ENCODE results near the gene RXRA.

Gene RXRA

GRCh38 chr9:134481762-134482161 lies 155.5 kb downstream of the RXRA start:
- no peak overlapping the region for H3K9ac ChIP-seq (ENCODE audit: low read length)
- DNase-seq = no peak
- H3K9me3 ChIP-seq (ENCODE audit: insufficient read depth, low read depth, low read length) = no peaks in the 10 kb centered on the region
- no peak overlapping the region for H3K4me2 ChIP-seq (ENCODE audit: low read length)
- H3K79me1 ChIP-seq (ENCODE audit: low read length) = no peaks in the 10 kb centered on the region
- no peak overlapping the region for H4K8ac ChIP-seq (ENCODE audit: low read depth, low read length)
- no CpG with 5 or more reads among the region's 7 CpGs for WGBS (ENCODE audit: extremely low coverage, insufficient coverage, insufficient read length)
- H2BK120ac ChIP-seq (ENCODE audit: insufficient read depth, low read length, poor library complexity) = no peak overlapping the region
- H3K18ac ChIP-seq (ENCODE audit: low read length) = no peak overlapping the region
- H4K91ac ChIP-seq (ENCODE audit: low read depth, low read length) = no peak overlapping the region
- H3K14ac ChIP-seq (ENCODE audit: low read length) = no peak overlapping the region
- no peaks in the 10 kb centered on the region for H3K36me3 ChIP-seq (ENCODE audit: control insufficient read depth in 1 of 2, insufficient read depth in 2 of 2, low read length in 2 of 2)
- no peak overlapping the region for H3K27ac ChIP-seq (ENCODE audit: low read depth, low read length)
- no peak overlapping the region for H2BK5ac ChIP-seq (ENCODE audit: low read depth, low read length, poor library complexity)
- no peak overlapping the region for H3K23ac ChIP-seq (ENCODE audit: low read length)
- no peak overlapping the region for H3K4ac ChIP-seq (ENCODE audit: low read depth, low read length)
- no peaks in the 10 kb centered on the region for H3K79me2 ChIP-seq (ENCODE audit: control insufficient read depth, insufficient read depth, low read length, poor library complexity)
- H2AK5ac ChIP-seq (ENCODE audit: low read length) = no peak overlapping the region
- no peak overlapping the region for H3K4me3 ChIP-seq (ENCODE audit: low read depth, low read length)
- H3K27me3 ChIP-seq (ENCODE audit: insufficient read depth, low read length) = no peaks in the 10 kb centered on the region
- H2AFZ ChIP-seq (ENCODE audit: insufficient read depth, low read length, poor library complexity) = no peak overlapping the region
- H3K4me1 ChIP-seq (ENCODE audit: control insufficient read depth in 1 of 2, insufficient read depth in 2 of 2, low read length in 2 of 2) = no peaks in the 10 kb centered on the region
- no peak overlapping the region for H4K12ac ChIP-seq (ENCODE audit: low read depth, low read length)
- no peak overlapping the region for H2BK12ac ChIP-seq (ENCODE audit: low read length)

GRCh38 chr9:134482226-134482625 lies 156.0 kb downstream of the RXRA start:
- H4K91ac ChIP-seq (ENCODE audit: low read depth, low read length) = no peak overlapping the region
- H3K4me3 ChIP-seq (ENCODE audit: low read depth, low read length) = no peak overlapping the region
- H3K4ac ChIP-seq (ENCODE audit: low read depth, low read length) = no peak overlapping the region
- no peak overlapping the region for H2BK120ac ChIP-seq (ENCODE audit: insufficient read depth, low read length, poor library complexity)
- no peaks in the 10 kb centered on the region for H3K36me3 ChIP-seq (ENCODE audit: control insufficient read depth in 1 of 2, insufficient read depth in 2 of 2, low read length in 2 of 2)
- no peaks in the 10 kb centered on the region for H3K79me2 ChIP-seq (ENCODE audit: control insufficient read depth, insufficient read depth, low read length, poor library complexity)
- H3K27ac ChIP-seq (ENCODE audit: low read depth, low read length) = no peak overlapping the region
- H3K9ac ChIP-seq (ENCODE audit: low read length) = no peak overlapping the region
- no peak overlapping the region for H3K23ac ChIP-seq (ENCODE audit: low read length)
- no peak overlapping the region for H2AFZ ChIP-seq (ENCODE audit: insufficient read depth, low read length, poor library complexity)
- H4K8ac ChIP-seq (ENCODE audit: low read depth, low read length) = no peak overlapping the region
- WGBS (ENCODE audit: extremely low coverage, insufficient coverage, insufficient read length) = no CpG with 5 or more reads among the region's 10 CpGs
- H3K14ac ChIP-seq (ENCODE audit: low read length) = no peak overlapping the region
- no peak overlapping the region for H2AK5ac ChIP-seq (ENCODE audit: low read length)
- H2BK12ac ChIP-seq (ENCODE audit: low read length) = no peak overlapping the region
- no peaks in the 10 kb centered on the region for H3K27me3 ChIP-seq (ENCODE audit: insufficient read depth, low read length)
- no peak overlapping the region for H3K18ac ChIP-seq (ENCODE audit: low read length)
- H3K9me3 ChIP-seq (ENCODE audit: insufficient read depth, low read depth, low read length) = no peaks in the 10 kb centered on the region
- no peak overlapping the region for H2BK5ac ChIP-seq (ENCODE audit: low read depth, low read length, poor library complexity)
- no peak overlapping the region for H4K12ac ChIP-seq (ENCODE audit: low read depth, low read length)
- H3K4me1 ChIP-seq (ENCODE audit: control insufficient read depth in 1 of 2, insufficient read depth in 2 of 2, low read length in 2 of 2) = no peaks in the 10 kb centered on the region
- DNase-seq = no peak
- H3K4me2 ChIP-seq (ENCODE audit: low read length) = no peak overlapping the region
- H3K79me1 ChIP-seq (ENCODE audit: low read length) = no peaks in the 10 kb centered on the region

GRCh38 chr9:134483361-134484184 lies 157.3 kb downstream of the RXRA start:
- Histone ChIP-seq H3K79me1 (ENCODE audit: low read length) (no peaks in the 10 kb centered on the region), H2BK120ac (ENCODE audit: insufficient read depth, low read length, poor library complexity) (no peak overlapping the region), H2BK12ac (ENCODE audit: low read length) (no peak overlapping the region), H2AK5ac (ENCODE audit: low read length) (no peak overlapping the region), H3K27ac (ENCODE audit: low read depth, low read length) (no peak overlapping the region), H2BK5ac (ENCODE audit: low read depth, low read length, poor library complexity) (no peak overlapping the region), H3K4me1 (ENCODE audit: control insufficient read depth in 1 of 2, insufficient read depth in 2 of 2, low read length in 2 of 2) (peaks cover 0 to 4% of the 10 kb centered on the region in 2 experiments), H4K8ac (ENCODE audit: low read depth, low read length) (no peak overlapping the region), H3K9ac (ENCODE audit: low read length) (no peak overlapping the region), H3K27me3 (ENCODE audit: insufficient read depth, low read length) (no peaks in the 10 kb centered on the region), H3K18ac (ENCODE audit: low read length) (no peak overlapping the region), H3K9me3 (ENCODE audit: insufficient read depth, low read depth, low read length) (no peaks in the 10 kb centered on the region), H3K4ac (ENCODE audit: low read depth, low read length) (no peak overlapping the region), H3K14ac (ENCODE audit: low read length) (no peak overlapping the region), H3K23ac (ENCODE audit: low read length) (no peak overlapping the region), H3K79me2 (ENCODE audit: control insufficient read depth, insufficient read depth, low read length, poor library complexity) (no peaks in the 10 kb centered on the region), H4K12ac (ENCODE audit: low read depth, low read length) (no peak overlapping the region), H3K4me3 (ENCODE audit: low read depth, low read length) (no peak overlapping the region), H3K4me2 (ENCODE audit: low read length) (no peak overlapping the region), H4K91ac (ENCODE audit: low read depth, low read length) (no peak overlapping the region), H2AFZ (ENCODE audit: insufficient read depth, low read length, poor library complexity) (no peak overlapping the region), H3K36me3 (ENCODE audit: control insufficient read depth in 1 of 2, insufficient read depth in 2 of 2, low read length in 2 of 2) (no peaks in the 10 kb centered on the region)
- no CpG with 5 or more reads among the region's 24 CpGs for WGBS (ENCODE audit: extremely low coverage, insufficient coverage, insufficient read length)
- no peak for DNase-seq

GRCh38 chr9:134484479-134484878 lies 158.2 kb downstream of the RXRA start:
- no peak overlapping the region for H3K9ac ChIP-seq (ENCODE audit: low read length)
- no peaks in the 10 kb centered on the region for H3K79me2 ChIP-seq (ENCODE audit: control insufficient read depth, insufficient read depth, low read length, poor library complexity)
- H3K9me3 ChIP-seq (ENCODE audit: insufficient read depth, low read depth, low read length) = no peaks in the 10 kb centered on the region
- no peak overlapping the region for H2BK12ac ChIP-seq (ENCODE audit: low read length)
- no peak overlapping the region for H4K91ac ChIP-seq (ENCODE audit: low read depth, low read length)
- H3K79me1 ChIP-seq (ENCODE audit: low read length) = no peaks in the 10 kb centered on the region
- no peak overlapping the region for H3K18ac ChIP-seq (ENCODE audit: low read length)
- H2BK120ac ChIP-seq (ENCODE audit: insufficient read depth, low read length, poor library complexity) = no peak overlapping the region
- H3K4me2 ChIP-seq (ENCODE audit: low read length) = no peak overlapping the region
- H4K12ac ChIP-seq (ENCODE audit: low read depth, low read length) = no peak overlapping the region
- no peak overlapping the region for H4K8ac ChIP-seq (ENCODE audit: low read depth, low read length)
- H3K27me3 ChIP-seq (ENCODE audit: insufficient read depth, low read length) = no peaks in the 10 kb centered on the region
- H2AFZ ChIP-seq (ENCODE audit: insufficient read depth, low read length, poor library complexity) = no peak overlapping the region
- WGBS (ENCODE audit: extremely low coverage, insufficient coverage, insufficient read length) = no CpG with 5 or more reads among the region's 3 CpGs
- no peak overlapping the region for H3K23ac ChIP-seq (ENCODE audit: low read length)
- no peak overlapping the region for H2AK5ac ChIP-seq (ENCODE audit: low read length)
- no peak for DNase-seq
- peaks cover 4 to 5% of the 10 kb centered on the region in 2 experiments for H3K4me1 ChIP-seq (ENCODE audit: control insufficient read depth in 1 of 2, insufficient read depth in 2 of 2, low read length in 2 of 2)
- H3K27ac ChIP-seq (ENCODE audit: low read depth, low read length) = no peak overlapping the region
- no peak overlapping the region for H3K14ac ChIP-seq (ENCODE audit: low read length)
- no peak overlapping the region for H3K4ac ChIP-seq (ENCODE audit: low read depth, low read length)
- no peak overlapping the region for H2BK5ac ChIP-seq (ENCODE audit: low read depth, low read length, poor library complexity)
- no peak overlapping the region for H3K4me3 ChIP-seq (ENCODE audit: low read depth, low read length)
- H3K36me3 ChIP-seq (ENCODE audit: control insufficient read depth in 1 of 2, insufficient read depth in 2 of 2, low read length in 2 of 2) = no peaks in the 10 kb centered on the region

Data from trophoblast cell (in vitro differentiated cells and primary cell).